ENCODE measurements around the gene FBLN2. TPM values are rescaled to one million over a fixed set of nuclear protein-coding genes. Genes with fewer than 3 reads are reported as not detected.

FBLN2 gene
- total and polyA plus RNA-seq, 2 of the 4 experiments (the other 2 are of a cell fraction), result 11.8 to 60.8 TPM

- Histone ChIP-seq H3K9me1 (ENCODE audit: insufficient read depth, low read length) (no peaks in the 10 kb centered on the region), H3K4me2 (ENCODE audit: low read depth, low read length) (no peak overlapping the region), H3K9me3 (ENCODE audit: control insufficient read depth, insufficient read depth, low read length) (no peaks in the 10 kb centered on the region), H3K56ac (ENCODE audit: extremely low read depth, insufficient read depth, low read length) (no peak overlapping the region), H3K79me1 (ENCODE audit: low read depth in 1 of 2, low read length in 2 of 2) (no peaks in the 10 kb centered on the region), H3K4ac (ENCODE audit: low read depth, low read length) (no peak overlapping the region), H4K91ac (ENCODE audit: insufficient read depth, low read depth, low read length) (no peak overlapping the region), H2AFZ (replicated peaks; ENCODE audit: low read length, poor library complexity) (no peak overlapping the region), H3K18ac (ENCODE audit: low read depth, low read length) (no peak overlapping the region), H4K8ac (ENCODE audit: low read depth in 2 of 2, low read length in 2 of 2) (no peak overlapping the region), H3K27ac (ENCODE audit: insufficient read depth, low read length) (no peak overlapping the region), H2BK5ac (ENCODE audit: low read depth, low read length, poor library complexity, severe bottlenecking) (no peak overlapping the region), H3K9ac (ENCODE audit: low read depth, low read length) (no peak overlapping the region), H2BK120ac (ENCODE audit: low read depth, low read length) (no peak overlapping the region), H3K4me3 (ENCODE audit: insufficient read depth, low read depth, low read length) (no peak overlapping the region), H3K14ac (replicated peaks; ENCODE audit: low read depth, low read length) (no peak overlapping the region), H2AK5ac (ENCODE audit: low read depth, low read length) (no peak overlapping the region), H3K4me1 (ENCODE audit: control insufficient read depth, insufficient read depth, low read length) (no peaks in the 10 kb centered on the region), H3K36me3 (ENCODE audit: control insufficient read depth, insufficient read depth, low read length) (no peaks in the 10 kb centered on the region), H3K23ac (ENCODE audit: low read depth, low read length) (no peak overlapping the region), H4K20me1 (ENCODE audit: insufficient read depth, low read length) (no peaks in the 10 kb centered on the region), H2BK20ac (ENCODE audit: low read depth, low read length) (no peak overlapping the region), H3K27me3 (ENCODE audit: control insufficient read depth, insufficient read depth, low read length) (0 out of 2 replicates have a peak, but pooled peaks cover 2% of the 10 kb centered on the region), H2AK9ac (replicated peaks; ENCODE audit: low read depth, low read length, poor library complexity) (no peak overlapping the region), H2BK15ac (ENCODE audit: low read depth, low read length) (no peak overlapping the region), H4K5ac (ENCODE audit: low read depth, low read length) (no peak overlapping the region)
- POLR2A ChIA-PET (ENCODE audit: unreplicated experiment), result no interaction called here
- BruUV-seq (replicated peaks), result no TSS peak
- no peak for DNase-seq
- ATAC-seq (ENCODE audit: low read depth), result 0 out of 2 replicates have a peak, but pooled peaks have one; percentile 34
- TF ChIP-seq CTCF (conservative IDR thresholded peaks at IDR 0.05; ENCODE audit: low read depth, low read length), result no peak
- no peak for TF ChIP-seq MAFK (IDR thresholded peaks at IDR 0.05; ENCODE audit: low read depth, low read length)
- no peak for TF ChIP-seq MXI1 (IDR thresholded peaks at IDR 0.05; ENCODE audit: borderline replicate concordance, low read depth, low read length)
- TF ChIP-seq CHD1 (IDR thresholded peaks at IDR 0.05; ENCODE audit: low read depth, low read length), result no peak
- TF ChIP-seq FOS (IDR thresholded peaks at IDR 0.05; ENCODE audit: low read depth, low read length), result no peak
- no peak for TF ChIP-seq MAZ (IDR thresholded peaks at IDR 0.05; ENCODE audit: borderline replicate concordance, low read depth, low read length)
- TF ChIP-seq RAD21 (IDR thresholded peaks at IDR 0.05; ENCODE audit: low read length), result no peak
- TF ChIP-seq CEBPB (IDR thresholded peaks at IDR 0.05; ENCODE audit: low read depth, low read length), result no peak
- no peak for TF ChIP-seq BHLHE40 (IDR thresholded peaks at IDR 0.05; ENCODE audit: low read depth, low read length)
- TF ChIP-seq SMC3 (IDR thresholded peaks at IDR 0.05; ENCODE audit: low read depth, low read length), result no peak
- TF ChIP-seq ELK1 (IDR thresholded peaks at IDR 0.05; ENCODE audit: borderline replicate concordance, low read depth, low read length), result no peak
- no peak for TF ChIP-seq USF2 (IDR thresholded peaks at IDR 0.05; ENCODE audit: low read depth, low read length)
- no peak for TF ChIP-seq RFX5 (IDR thresholded peaks at IDR 0.05; ENCODE audit: low read depth, low read length)
- no peak for TF ChIP-seq POLR2A (IDR thresholded peaks at IDR 0.05; ENCODE audit: low read depth, low read length)
- dilution Hi-C loops (cut with HindIII; ENCODE audit: low sequenced_read_pairs, unreplicated experiment), result no loop called here
- CTCF ChIA-PET, result no interaction called here
- intact Hi-C loops (cut with micrococcal nuclease), result no loop called here
- in situ Hi-C loops (cut with MboI; ENCODE audit: low sequenced_read_pairs), result no loop called here
- WGBS, 2 experiments (ENCODE audit: extremely low coverage in 2 of 2, insufficient read length in 1 of 2), result 36% methylated on average over 9 of the region's 15 CpGs; no CpG with 5 or more reads in 1 of the 2 experiments
These were observed 30.4 kb upstream of the FBLN2 start for GRCh38 chr3:13518516-13518953.

Data from IMR-90 (cell line).